Stimulated activated CD4-positive, alpha-beta T cell treated with anti-CD3 and anti-CD28 coated beads, Interleukin-15, amount 100 ng/mL, for 48 hours (primary cell): ENCODE measurements around the gene AKAP17A.

ENCODE experiments used
- DNase-seq, 2 donors: peaks; one replicate each; pipeline ENCODE4 v3.0.0-alpha.2; 2020; ENCODE audit warnings: low read depth in 2 of 2

The AKAP17A gene

GRCh38 chrX:1582686-1583437 is 8.5 kb upstream of the AKAP17A start:
- DNase-seq, result peak; percentile 37 to 48

- no peak for DNase-seq
These were observed 7.0 kb upstream of the AKAP17A start for GRCh38 chrX:1584237-1585011.

GRCh38 chrX:1587161-1587560 is 4.2 kb upstream of the AKAP17A start:
- no peak for DNase-seq

GRCh38 chrX:1589356-1590130 is 1.9 kb upstream of the AKAP17A start:
- no peak for DNase-seq

GRCh38 chrX:1591863-1592469 is 562 bp downstream of the AKAP17A start:
- no peak for DNase-seq

GRCh38 chrX:1592470-1593142 is 1.2 kb downstream of the AKAP17A start:
- no peak for DNase-seq

- no peak for DNase-seq
These were observed 2.2 kb downstream of the AKAP17A start for GRCh38 chrX:1593286-1594271.

- no peak for DNase-seq
These were observed 4.3 kb downstream of the AKAP17A start for GRCh38 chrX:1595711-1596060.

- no peak for DNase-seq
These were observed 5.4 kb downstream of the AKAP17A start for GRCh38 chrX:1596676-1597344.

GRCh38 chrX:1597345-1598020 is 6.1 kb downstream of the AKAP17A start:
- DNase-seq, result no peak

- DNase-seq, result no peak
These were observed 6.8 kb downstream of the AKAP17A start for GRCh38 chrX:1598021-1598875.

- no peak for DNase-seq
These were observed 7.7 kb downstream of the AKAP17A start for GRCh38 chrX:1598876-1599790.

- DNase-seq, result no peak
These were observed 8.5 kb downstream of the AKAP17A start for GRCh38 chrX:1599791-1600405.

GRCh38 chrX:1600406-1601050 is 9.1 kb downstream of the AKAP17A start:
- no peak for DNase-seq

GRCh38 chrX:1601051-1601767 is 9.8 kb downstream of the AKAP17A start:
- no peak for DNase-seq

- no peak for DNase-seq
These were observed 10.3 kb downstream of the AKAP17A start for GRCh38 chrX:1601768-1602085.
